Measurements from ENCODE around the gene NLK. TPM values are rescaled to one million over a fixed set of nuclear protein-coding genes. Genes with fewer than 3 reads are reported as not detected.

The NLK gene
- total RNA-seq, 1 experiment from 2014 or later, result 40.3 TPM

DNA sequence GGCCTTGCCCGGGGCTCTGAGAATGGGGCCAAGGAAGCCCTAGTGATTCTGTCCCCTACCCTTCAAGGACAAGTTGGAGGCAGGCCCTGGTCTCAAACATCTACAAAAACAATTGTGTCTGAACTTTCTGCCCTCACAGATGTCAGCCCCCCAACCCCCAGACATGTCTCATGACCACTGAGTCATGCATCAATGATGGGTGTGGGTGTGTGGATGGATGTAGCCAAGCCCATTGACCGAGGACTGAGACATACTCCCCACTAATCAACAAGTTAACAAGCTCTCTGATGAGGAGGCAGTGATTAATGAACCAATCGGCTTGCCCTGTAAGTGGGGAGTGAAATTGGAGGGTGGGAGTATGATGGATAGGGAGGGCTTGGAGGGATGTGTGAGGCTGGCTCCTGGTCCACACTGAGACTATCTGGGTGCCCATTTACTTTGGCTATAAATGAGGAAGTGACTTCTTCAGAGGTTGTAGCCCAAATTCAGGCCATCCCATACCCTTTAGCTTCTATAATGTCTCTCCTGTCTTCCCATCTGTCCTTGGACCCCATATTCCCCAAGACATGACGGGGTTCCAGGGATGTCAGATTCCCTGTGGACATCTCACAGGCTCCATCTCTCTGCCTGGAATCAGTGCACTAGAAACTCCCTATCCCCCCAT, 179.4 kb downstream of the NLK start (continued):
- TF ChIP-seq, protein P1, sequence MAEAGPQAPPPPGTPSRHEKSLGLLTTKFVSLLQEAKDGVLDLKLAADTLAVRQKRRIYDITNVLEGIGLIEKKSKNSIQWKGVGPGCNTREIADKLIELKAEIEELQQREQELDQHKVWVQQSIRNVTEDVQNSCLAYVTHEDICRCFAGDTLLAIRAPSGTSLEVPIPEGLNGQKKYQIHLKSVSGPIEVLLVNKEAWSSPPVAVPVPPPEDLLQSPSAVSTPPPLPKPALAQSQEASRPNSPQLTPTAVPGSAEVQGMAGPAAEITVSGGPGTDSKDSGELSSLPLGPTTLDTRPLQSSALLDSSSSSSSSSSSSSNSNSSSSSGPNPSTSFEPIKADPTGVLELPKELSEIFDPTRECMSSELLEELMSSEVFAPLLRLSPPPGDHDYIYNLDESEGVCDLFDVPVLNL (CRISPR knock-in tag; IDR thresholded peaks at IDR 0.05; ENCODE audit: borderline replicate concordance, low read depth), result no peak
- TF ChIP-seq NFE2L1 (CRISPR knock-in tag; IDR thresholded peaks at IDR 0.05) (no peak), RELA (CRISPR knock-in tag; IDR thresholded peaks at IDR 0.05; ENCODE audit: borderline replicate concordance) (no peak), CREB1 (CRISPR knock-in tag; IDR thresholded peaks at IDR 0.05) (no peak), NR1H2 (CRISPR knock-in tag; IDR thresholded peaks at IDR 0.05) (no peak)
- TF ChIP-seq, protein P2, sequence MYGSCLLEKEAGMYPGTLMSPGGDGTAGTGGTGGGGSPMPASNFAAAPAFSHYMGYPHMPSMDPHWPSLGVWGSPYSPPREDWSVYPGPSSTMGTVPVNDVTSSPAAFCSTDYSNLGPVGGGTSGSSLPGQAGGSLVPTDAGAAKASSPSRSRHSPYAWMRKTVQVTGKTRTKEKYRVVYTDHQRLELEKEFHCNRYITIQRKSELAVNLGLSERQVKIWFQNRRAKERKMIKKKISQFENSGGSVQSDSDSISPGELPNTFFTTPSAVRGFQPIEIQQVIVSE (CRISPR knock-in tag; IDR thresholded peaks at IDR 0.05; ENCODE audit: borderline replicate concordance), result no peak
- TF ChIP-seq, protein P3, sequence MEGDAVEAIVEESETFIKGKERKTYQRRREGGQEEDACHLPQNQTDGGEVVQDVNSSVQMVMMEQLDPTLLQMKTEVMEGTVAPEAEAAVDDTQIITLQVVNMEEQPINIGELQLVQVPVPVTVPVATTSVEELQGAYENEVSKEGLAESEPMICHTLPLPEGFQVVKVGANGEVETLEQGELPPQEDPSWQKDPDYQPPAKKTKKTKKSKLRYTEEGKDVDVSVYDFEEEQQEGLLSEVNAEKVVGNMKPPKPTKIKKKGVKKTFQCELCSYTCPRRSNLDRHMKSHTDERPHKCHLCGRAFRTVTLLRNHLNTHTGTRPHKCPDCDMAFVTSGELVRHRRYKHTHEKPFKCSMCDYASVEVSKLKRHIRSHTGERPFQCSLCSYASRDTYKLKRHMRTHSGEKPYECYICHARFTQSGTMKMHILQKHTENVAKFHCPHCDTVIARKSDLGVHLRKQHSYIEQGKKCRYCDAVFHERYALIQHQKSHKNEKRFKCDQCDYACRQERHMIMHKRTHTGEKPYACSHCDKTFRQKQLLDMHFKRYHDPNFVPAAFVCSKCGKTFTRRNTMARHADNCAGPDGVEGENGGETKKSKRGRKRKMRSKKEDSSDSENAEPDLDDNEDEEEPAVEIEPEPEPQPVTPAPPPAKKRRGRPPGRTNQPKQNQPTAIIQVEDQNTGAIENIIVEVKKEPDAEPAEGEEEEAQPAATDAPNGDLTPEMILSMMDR (IDR thresholded peaks at IDR 0.05), result no peak

DNA sequence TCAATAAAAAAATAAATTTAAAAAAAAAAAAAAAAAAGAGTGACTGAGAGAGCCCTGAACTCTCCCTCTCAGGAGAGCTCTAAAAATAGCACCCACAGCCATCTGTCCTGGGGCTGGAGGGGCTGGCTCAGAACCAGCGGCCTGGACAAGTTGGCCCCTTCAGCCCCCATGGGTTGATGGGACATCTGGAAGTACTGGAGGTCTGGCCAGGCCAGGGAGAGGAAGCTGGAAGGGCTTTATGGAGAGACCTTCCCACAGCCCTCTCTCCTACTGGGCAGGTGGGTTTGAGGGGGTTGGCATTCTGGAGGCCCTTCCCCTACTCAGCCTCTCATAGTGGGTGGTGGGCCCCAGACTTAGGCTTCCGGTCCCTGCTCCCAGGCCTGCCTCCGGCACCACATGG, 182.8 kb downstream of the NLK start:
- Mint-ChIP-seq H3K27me3 (ENCODE audit: low read depth) (peaks cover 4% of the 10 kb centered on the region; the same call in 1 of the 2 replicates), H3K4me1 (peaks cover 14% of the 10 kb centered on the region), H3K36me3 (peaks cover 16% of the 10 kb centered on the region), H3K27ac (no peak overlapping the region), H3K9me3 (peaks cover 11% of the 10 kb centered on the region; the same call in 1 of the 2 replicates), H3K4me3 (no peak overlapping the region)
- no peak for DNase-seq (ENCODE audit: low spot score)
- no peak for ATAC-seq
- CTCF ChIA-PET, result interaction anchor here (0.6 kb wide), 1 partner anchor 26 kb away, joined by 5 read pairs; no protein-coding TSS in a partner anchor
- POLR2A ChIA-PET, result no interaction called here
- TF ChIP-seq, protein P4, sequence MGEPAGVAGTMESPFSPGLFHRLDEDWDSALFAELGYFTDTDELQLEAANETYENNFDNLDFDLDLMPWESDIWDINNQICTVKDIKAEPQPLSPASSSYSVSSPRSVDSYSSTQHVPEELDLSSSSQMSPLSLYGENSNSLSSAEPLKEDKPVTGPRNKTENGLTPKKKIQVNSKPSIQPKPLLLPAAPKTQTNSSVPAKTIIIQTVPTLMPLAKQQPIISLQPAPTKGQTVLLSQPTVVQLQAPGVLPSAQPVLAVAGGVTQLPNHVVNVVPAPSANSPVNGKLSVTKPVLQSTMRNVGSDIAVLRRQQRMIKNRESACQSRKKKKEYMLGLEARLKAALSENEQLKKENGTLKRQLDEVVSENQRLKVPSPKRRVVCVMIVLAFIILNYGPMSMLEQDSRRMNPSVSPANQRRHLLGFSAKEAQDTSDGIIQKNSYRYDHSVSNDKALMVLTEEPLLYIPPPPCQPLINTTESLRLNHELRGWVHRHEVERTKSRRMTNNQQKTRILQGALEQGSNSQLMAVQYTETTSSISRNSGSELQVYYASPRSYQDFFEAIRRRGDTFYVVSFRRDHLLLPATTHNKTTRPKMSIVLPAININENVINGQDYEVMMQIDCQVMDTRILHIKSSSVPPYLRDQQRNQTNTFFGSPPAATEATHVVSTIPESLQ (CRISPR knock-in tag; IDR thresholded peaks at IDR 0.05), result no peak
- TF ChIP-seq NR3C1 (CRISPR knock-in tag; conservative IDR thresholded peaks at IDR 0.05; ENCODE audit: low read depth) (no peak), ZNF396 (CRISPR knock-in tag; IDR thresholded peaks at IDR 0.05; ENCODE audit: borderline replicate concordance) (no peak), CREB1 (CRISPR knock-in tag; IDR thresholded peaks at IDR 0.05) (no peak), MXD4 (CRISPR knock-in tag; IDR thresholded peaks at IDR 0.05; ENCODE audit: borderline replicate concordance) (no peak), RORB (CRISPR knock-in tag; IDR thresholded peaks at IDR 0.05) (no peak), ESRRA (CRISPR knock-in tag; IDR thresholded peaks at IDR 0.05; ENCODE audit: borderline replicate concordance) (no peak)
- TF ChIP-seq, protein P5, sequence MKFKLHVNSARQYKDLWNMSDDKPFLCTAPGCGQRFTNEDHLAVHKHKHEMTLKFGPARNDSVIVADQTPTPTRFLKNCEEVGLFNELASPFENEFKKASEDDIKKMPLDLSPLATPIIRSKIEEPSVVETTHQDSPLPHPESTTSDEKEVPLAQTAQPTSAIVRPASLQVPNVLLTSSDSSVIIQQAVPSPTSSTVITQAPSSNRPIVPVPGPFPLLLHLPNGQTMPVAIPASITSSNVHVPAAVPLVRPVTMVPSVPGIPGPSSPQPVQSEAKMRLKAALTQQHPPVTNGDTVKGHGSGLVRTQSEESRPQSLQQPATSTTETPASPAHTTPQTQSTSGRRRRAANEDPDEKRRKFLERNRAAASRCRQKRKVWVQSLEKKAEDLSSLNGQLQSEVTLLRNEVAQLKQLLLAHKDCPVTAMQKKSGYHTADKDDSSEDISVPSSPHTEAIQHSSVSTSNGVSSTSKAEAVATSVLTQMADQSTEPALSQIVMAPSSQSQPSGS (CRISPR knock-in tag; IDR thresholded peaks at IDR 0.05; ENCODE audit: borderline replicate concordance, low read depth), result no peak
- TF ChIP-seq, protein P6, sequence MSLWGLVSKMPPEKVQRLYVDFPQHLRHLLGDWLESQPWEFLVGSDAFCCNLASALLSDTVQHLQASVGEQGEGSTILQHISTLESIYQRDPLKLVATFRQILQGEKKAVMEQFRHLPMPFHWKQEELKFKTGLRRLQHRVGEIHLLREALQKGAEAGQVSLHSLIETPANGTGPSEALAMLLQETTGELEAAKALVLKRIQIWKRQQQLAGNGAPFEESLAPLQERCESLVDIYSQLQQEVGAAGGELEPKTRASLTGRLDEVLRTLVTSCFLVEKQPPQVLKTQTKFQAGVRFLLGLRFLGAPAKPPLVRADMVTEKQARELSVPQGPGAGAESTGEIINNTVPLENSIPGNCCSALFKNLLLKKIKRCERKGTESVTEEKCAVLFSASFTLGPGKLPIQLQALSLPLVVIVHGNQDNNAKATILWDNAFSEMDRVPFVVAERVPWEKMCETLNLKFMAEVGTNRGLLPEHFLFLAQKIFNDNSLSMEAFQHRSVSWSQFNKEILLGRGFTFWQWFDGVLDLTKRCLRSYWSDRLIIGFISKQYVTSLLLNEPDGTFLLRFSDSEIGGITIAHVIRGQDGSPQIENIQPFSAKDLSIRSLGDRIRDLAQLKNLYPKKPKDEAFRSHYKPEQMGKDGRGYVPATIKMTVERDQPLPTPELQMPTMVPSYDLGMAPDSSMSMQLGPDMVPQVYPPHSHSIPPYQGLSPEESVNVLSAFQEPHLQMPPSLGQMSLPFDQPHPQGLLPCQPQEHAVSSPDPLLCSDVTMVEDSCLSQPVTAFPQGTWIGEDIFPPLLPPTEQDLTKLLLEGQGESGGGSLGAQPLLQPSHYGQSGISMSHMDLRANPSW (CRISPR knock-in tag; conservative IDR thresholded peaks at IDR 0.05; ENCODE audit: low read depth), result no peak
- TF ChIP-seq, protein P3 (IDR thresholded peaks at IDR 0.05), result no peak
- TF ChIP-seq, protein P7, sequence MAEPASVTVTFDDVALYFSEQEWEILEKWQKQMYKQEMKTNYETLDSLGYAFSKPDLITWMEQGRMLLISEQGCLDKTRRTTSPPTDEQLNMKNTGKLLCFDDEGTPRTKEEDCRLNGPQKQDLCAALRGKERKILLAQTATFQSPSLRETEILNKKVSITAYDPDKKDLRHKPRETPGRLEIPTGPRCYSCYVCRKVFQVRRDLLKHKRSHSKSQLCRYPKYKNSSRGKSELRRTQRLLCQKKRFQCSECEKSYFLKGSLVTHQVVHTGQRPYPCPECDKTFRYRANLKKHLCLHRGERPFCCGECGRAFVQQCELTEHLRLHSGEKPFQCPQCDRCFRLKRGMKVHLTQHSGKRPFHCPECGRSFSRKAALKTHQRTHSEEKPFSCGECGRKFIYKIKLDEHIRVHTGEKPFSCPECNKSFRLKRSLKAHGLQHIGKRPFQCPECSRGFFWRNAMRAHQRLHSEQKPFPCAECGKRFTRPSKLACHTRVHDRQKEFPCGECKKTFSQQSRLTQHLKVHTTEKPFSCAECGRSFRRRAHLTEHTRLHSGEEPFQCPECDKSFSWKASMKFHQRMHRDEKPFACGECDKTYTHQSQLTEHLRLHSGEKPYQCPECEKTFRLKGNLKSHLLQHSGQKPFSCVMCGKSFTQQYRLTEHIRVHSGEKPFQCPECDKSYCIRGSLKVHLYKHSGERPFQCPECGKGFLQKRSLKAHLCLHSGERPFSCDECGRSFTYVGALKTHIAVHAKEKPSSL (CRISPR knock-in tag; conservative IDR thresholded peaks at IDR 0.05), result no peak
- TF ChIP-seq, protein P2 (CRISPR knock-in tag; IDR thresholded peaks at IDR 0.05; ENCODE audit: borderline replicate concordance), result no peak
- TF ChIP-seq, protein P8, sequence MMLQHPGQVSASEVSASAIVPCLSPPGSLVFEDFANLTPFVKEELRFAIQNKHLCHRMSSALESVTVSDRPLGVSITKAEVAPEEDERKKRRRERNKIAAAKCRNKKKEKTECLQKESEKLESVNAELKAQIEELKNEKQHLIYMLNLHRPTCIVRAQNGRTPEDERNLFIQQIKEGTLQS (CRISPR knock-in tag; conservative IDR thresholded peaks at IDR 0.05), result no peak
